Measurements from ENCODE around the gene LTBP3. TPM values are rescaled to one million over a fixed set of nuclear protein-coding genes. Genes with fewer than 3 reads are reported as not detected.

Gene LTBP3
- total RNA-seq, 1 experiment from 2014 or later = 248 TPM

GRCh38 chr11:65591939-65592857 lies 34.0 kb upstream of the LTBP3 start:
- intact Hi-C loops (cut with micrococcal nuclease) = no loop called here
- Histone ChIP-seq H3K27me3 (ENCODE audit: insufficient read depth, low read length) (no peaks in the 10 kb centered on the region), H3K4me2 (ENCODE audit: low read length) (no peak overlapping the region), H3K4me1 (ENCODE audit: control insufficient read depth in 1 of 2, insufficient read depth in 2 of 2, low read length in 2 of 2) (peaks cover 26 to 36% of the 10 kb centered on the region in 2 experiments), H3K9ac (ENCODE audit: low read length) (no peak overlapping the region), H3K36me3 (ENCODE audit: control insufficient read depth in 1 of 2, insufficient read depth in 2 of 2, low read length in 2 of 2) (no peaks in the 10 kb centered on the region), H3K9me3 (ENCODE audit: control insufficient read depth in 1 of 2, insufficient read depth in 1 of 2, low read depth in 1 of 2, low read length in 2 of 2) (no peaks in the 10 kb centered on the region), H3K79me2 (ENCODE audit: insufficient read depth, low read length) (no peaks in the 10 kb centered on the region), H2AFZ (ENCODE audit: low read depth, low read length, poor library complexity, severe bottlenecking) (no peak overlapping the region), H4K20me1 (ENCODE audit: insufficient read depth) (no peaks in the 10 kb centered on the region), H3K27ac (ENCODE audit: low read depth, low read length) (no peak overlapping the region), H3K9me2 (ENCODE audit: insufficient read depth) (no peaks in the 10 kb centered on the region), H3K4me3 (replicated peaks in 1 of 2; ENCODE audit: low read depth in 1 of 2, low read length in 2 of 2) (no peak overlapping the region)
- TF ChIP-seq POLR2A (IDR thresholded peaks at IDR 0.05; ENCODE audit: borderline replicate concordance, extremely low read depth, insufficient read depth, insufficient read length) (no peak), ELF1 (IDR thresholded peaks at IDR 0.05; ENCODE audit: borderline replicate concordance, low read depth) (no peak), CBX3 (IDR thresholded peaks at IDR 0.05; ENCODE audit: low read depth) (no peak), REST (IDR thresholded peaks at IDR 0.05; ENCODE audit: low read depth) (no peak), EZH2phosphoT487 (IDR thresholded peaks at IDR 0.05; ENCODE audit: borderline replicate concordance) (no peak)
- ChIA-PET CTCF (interaction anchor here (0.7 to 3.5 kb wide), 4 partner anchors 11 to 51 kb away, joined by 3 to 28 read pairs (median 10); partner anchors contain the start of genes EHBP1L1 and FAM89B), POLR2A (interaction anchor here (0.9 kb wide), 1 partner anchor 235 kb away, joined by 3 read pairs; no protein-coding TSS in a partner anchor), RAD21 (ENCODE audit: low non-redundant PET in 1 of 2, low total read pairs in 2 of 2, uncharacterized antibody in 2 of 2, unreplicated experiment in 2 of 2) (no interaction called here)
- ATAC-seq (no peak), DNase-seq (ENCODE audit: low read depth, low spot score) (no peak)
- BruUV-seq (replicated peaks) = no TSS peak

Data from HCT116 (cell line).